ENCODE measurements around the gene CARS1. TPM values are rescaled to one million over a fixed set of nuclear protein-coding genes. Genes with fewer than 3 reads are reported as not detected.

CARS1 gene
- total and polyA plus RNA-seq, 2 of the 4 experiments (the other 2 are of a cell fraction) = 72.7 to 78.3 TPM

- H4K8ac ChIP-seq (ENCODE audit: low read depth in 2 of 2, low read length in 2 of 2) = no peak overlapping the region
- no peak overlapping the region for H2AFZ ChIP-seq (replicated peaks; ENCODE audit: low read length, poor library complexity)
- H4K91ac ChIP-seq (ENCODE audit: insufficient read depth, low read depth, low read length) = no peak overlapping the region
- H4K20me1 ChIP-seq (ENCODE audit: insufficient read depth, low read length) = no peaks in the 10 kb centered on the region; the same call in 1 of the 2 replicates
- dilution Hi-C loops (cut with HindIII; ENCODE audit: low sequenced_read_pairs, unreplicated experiment) = no loop called here
- POLR2A ChIA-PET (ENCODE audit: unreplicated experiment) = no interaction called here
- H2BK5ac ChIP-seq (ENCODE audit: low read depth, low read length, poor library complexity, severe bottlenecking) = no peak overlapping the region
- WGBS, 2 experiments (ENCODE audit: extremely low coverage in 2 of 2, insufficient read length in 1 of 2) = 100% methylated on average over 1 of the region's 3 CpGs; no CpG with 5 or more reads in 1 of the 2 experiments
- H3K23ac ChIP-seq (ENCODE audit: low read depth, low read length) = no peak overlapping the region; the same call in 1 of the 2 replicates
- H2BK20ac ChIP-seq (ENCODE audit: low read depth, low read length) = no peak overlapping the region
- no peak overlapping the region for H3K4me2 ChIP-seq (ENCODE audit: low read depth, low read length)
- H2AK5ac ChIP-seq (ENCODE audit: low read depth, low read length) = no peak overlapping the region
- H3K36me3 ChIP-seq (ENCODE audit: control insufficient read depth, insufficient read depth, low read length) = peaks cover 43% of the 10 kb centered on the region
- no TSS peak for BruUV-seq (replicated peaks)
- H3K27me3 ChIP-seq (ENCODE audit: control insufficient read depth, insufficient read depth, low read length) = no peaks in the 10 kb centered on the region
- in situ Hi-C loops (cut with MboI; ENCODE audit: low sequenced_read_pairs) = no loop called here
- no peak overlapping the region for H3K14ac ChIP-seq (replicated peaks; ENCODE audit: low read depth, low read length)
- no peak overlapping the region for H2AK9ac ChIP-seq (replicated peaks; ENCODE audit: low read depth, low read length, poor library complexity)
- no peak overlapping the region for H2BK120ac ChIP-seq (ENCODE audit: low read depth, low read length)
- H3K4ac ChIP-seq (ENCODE audit: low read depth, low read length) = no peak overlapping the region
- TF ChIP-seq CHD1 (IDR thresholded peaks at IDR 0.05; ENCODE audit: low read depth, low read length) (no peak), POLR2A (IDR thresholded peaks at IDR 0.05; ENCODE audit: low read depth, low read length) (no peak), RCOR1 (IDR thresholded peaks at IDR 0.05; ENCODE audit: insufficient replicate concordance, low read length) (no peak), BHLHE40 (IDR thresholded peaks at IDR 0.05; ENCODE audit: low read depth, low read length) (no peak), FOS (IDR thresholded peaks at IDR 0.05; ENCODE audit: low read depth, low read length) (no peak), USF2 (IDR thresholded peaks at IDR 0.05; ENCODE audit: low read depth, low read length) (no peak), ELK1 (IDR thresholded peaks at IDR 0.05; ENCODE audit: borderline replicate concordance, low read depth, low read length) (no peak), MAZ (IDR thresholded peaks at IDR 0.05; ENCODE audit: borderline replicate concordance, low read depth, low read length) (no peak), CEBPB (IDR thresholded peaks at IDR 0.05; ENCODE audit: low read depth, low read length) (no peak), MXI1 (IDR thresholded peaks at IDR 0.05; ENCODE audit: borderline replicate concordance, low read depth, low read length) (no peak), SMC3 (IDR thresholded peaks at IDR 0.05; ENCODE audit: low read depth, low read length) (no peak), MAFK (IDR thresholded peaks at IDR 0.05; ENCODE audit: low read depth, low read length) (no peak), CTCF (conservative IDR thresholded peaks at IDR 0.05; ENCODE audit: low read depth, low read length) (no peak), RAD21 (IDR thresholded peaks at IDR 0.05; ENCODE audit: low read length) (no peak), NFE2L2 (IDR thresholded peaks at IDR 0.05; ENCODE audit: low read depth, low read length) (no peak), RFX5 (IDR thresholded peaks at IDR 0.05; ENCODE audit: low read depth, low read length) (no peak)
- H3K18ac ChIP-seq (ENCODE audit: low read depth, low read length) = no peak overlapping the region
- CTCF ChIA-PET = no interaction called here
- intact Hi-C loops (cut with micrococcal nuclease) = no loop called here
- H3K9me1 ChIP-seq (ENCODE audit: insufficient read depth, low read length) = no peaks in the 10 kb centered on the region
- no peaks in the 10 kb centered on the region for H3K9me3 ChIP-seq (ENCODE audit: control insufficient read depth, insufficient read depth, low read length)
- no peak for DNase-seq
- H3K4me1 ChIP-seq (ENCODE audit: control insufficient read depth, insufficient read depth, low read length) = peaks cover 9% of the 10 kb centered on the region
- H3K79me1 ChIP-seq (ENCODE audit: low read depth in 1 of 2, low read length in 2 of 2) = peaks cover 0 to 9% of the 10 kb centered on the region in 2 experiments; a peak in 1 of 4 replicates
- H4K5ac ChIP-seq (ENCODE audit: low read depth, low read length) = no peak overlapping the region
- no peak overlapping the region for H3K4me3 ChIP-seq (ENCODE audit: insufficient read depth, low read depth, low read length)
- ATAC-seq (ENCODE audit: low read depth) = no peak
- no peak overlapping the region for H3K27ac ChIP-seq (ENCODE audit: insufficient read depth, low read length)
- H2BK15ac ChIP-seq (ENCODE audit: low read depth, low read length) = no peak overlapping the region
- no peak overlapping the region for H3K56ac ChIP-seq (ENCODE audit: extremely low read depth, insufficient read depth, low read length)
- no peak overlapping the region for H3K9ac ChIP-seq (ENCODE audit: low read depth, low read length)
Measured at GRCh38 chr11:3099178-3099577, 42.0 kb upstream of the CARS1 start.

Data from IMR-90 (cell line).